GM21576 (cell line): ENCODE data around the gene LPAR5.

Source experiments
- ATAC-seq: cut with Tn5 transposase; IDR thresholded peaks from one replicate; pipeline ENCODE4 v1.9.1; 2021; ENCODE audit warnings: mild to moderate bottlenecking, moderate library complexity; ENCODE audit not compliant: unreplicated experiment

Gene LPAR5

GRCh38 chr12:6639151-6639801 is 3.5 kb upstream of the LPAR5 start:
- ATAC-seq, result no peak

GRCh38 chr12:6638305-6638704 is 2.5 kb upstream of the LPAR5 start:
- no peak for ATAC-seq

GRCh38 chr12:6635375-6635855 is 344 bp downstream of the LPAR5 start:
- ATAC-seq, result no peak

GRCh38 chr12:6632026-6632983 is 3.5 kb downstream of the LPAR5 start:
- ATAC-seq, result peak; percentile 61

- ATAC-seq, result no peak
These were observed 4.2 kb downstream of the LPAR5 start for GRCh38 chr12:6631549-6631961.

- no peak for ATAC-seq
These were observed 5.0 kb downstream of the LPAR5 start for GRCh38 chr12:6630736-6631135.

- no peak for ATAC-seq
These were observed 8.1 kb downstream of the LPAR5 start for GRCh38 chr12:6627616-6628015.

GRCh38 chr12:6626654-6627283 is 9.0 kb downstream of the LPAR5 start:
- no peak for ATAC-seq

- ATAC-seq, result no peak
These were observed 14.9 kb downstream of the LPAR5 start for GRCh38 chr12:6620885-6621274.

GRCh38 chr12:6620137-6620884 is 15.4 kb downstream of the LPAR5 start:
- no peak for ATAC-seq

- ATAC-seq, result no peak
These were observed 17.1 kb downstream of the LPAR5 start for GRCh38 chr12:6618483-6619225.

GRCh38 chr12:6615802-6616201 is 20.0 kb downstream of the LPAR5 start:
- no peak for ATAC-seq

- ATAC-seq, result no peak
These were observed 21.1 kb downstream of the LPAR5 start for GRCh38 chr12:6614513-6615172.

- peak; percentile 37 for ATAC-seq
These were observed 21.8 kb downstream of the LPAR5 start for GRCh38 chr12:6613776-6614512.

GRCh38 chr12:6613015-6613775 is 22.6 kb downstream of the LPAR5 start:
- no peak for ATAC-seq

- no peak for ATAC-seq
These were observed 23.1 kb downstream of the LPAR5 start for GRCh38 chr12:6612652-6613014.

- no peak for ATAC-seq
These were observed 23.5 kb downstream of the LPAR5 start for GRCh38 chr12:6612247-6612646.

GRCh38 chr12:6608592-6609281 is 27.0 kb downstream of the LPAR5 start:
- ATAC-seq, result no peak
